Neural progenitor cell (in vitro differentiated cells): ENCODE data around the gene ARHGAP22.

Experiments used
- CTCF ChIP-seq: fragments of 200-600 bp; sonication (generic); IDR thresholded peaks from 2 replicates; pipeline ENCODE4 v1.5.1; 2017; ENCODE audit warnings: antibody characterized with exemption, mild to moderate bottlenecking
- EZH2 ChIP-seq: fragments of 200-600 bp; sonication (generic); IDR thresholded peaks from 2 replicates; pipeline ENCODE4 v1.6.1; 2017; ENCODE audit warnings: antibody characterized with exemption, mild to moderate bottlenecking, moderate library complexity

GRCh38 chr10:48468130-48468790, 136.6 kb downstream of the ARHGAP22 start:
- no peak for TF ChIP-seq CTCF
- no peak for TF ChIP-seq EZH2
